GM21528 (cell line): ENCODE data around the gene NEDD4L.

Experiments
- ATAC-seq: cut with Tn5 transposase; IDR thresholded peaks from one replicate; pipeline ENCODE4 v1.9.1; 2021; ENCODE audit warnings: mild to moderate bottlenecking, moderate library complexity; ENCODE audit not compliant: unreplicated experiment, low FRiP score

Gene NEDD4L

GRCh38 chr18:58026395-58026794 lies 17.6 kb upstream of the NEDD4L start:
- ATAC-seq: no peak

- ATAC-seq: no peak
Observed at GRCh38 chr18:58026857-58027256, 17.2 kb upstream of the NEDD4L start.

GRCh38 chr18:58027341-58027740 lies 16.7 kb upstream of the NEDD4L start:
- ATAC-seq: no peak

DNA sequence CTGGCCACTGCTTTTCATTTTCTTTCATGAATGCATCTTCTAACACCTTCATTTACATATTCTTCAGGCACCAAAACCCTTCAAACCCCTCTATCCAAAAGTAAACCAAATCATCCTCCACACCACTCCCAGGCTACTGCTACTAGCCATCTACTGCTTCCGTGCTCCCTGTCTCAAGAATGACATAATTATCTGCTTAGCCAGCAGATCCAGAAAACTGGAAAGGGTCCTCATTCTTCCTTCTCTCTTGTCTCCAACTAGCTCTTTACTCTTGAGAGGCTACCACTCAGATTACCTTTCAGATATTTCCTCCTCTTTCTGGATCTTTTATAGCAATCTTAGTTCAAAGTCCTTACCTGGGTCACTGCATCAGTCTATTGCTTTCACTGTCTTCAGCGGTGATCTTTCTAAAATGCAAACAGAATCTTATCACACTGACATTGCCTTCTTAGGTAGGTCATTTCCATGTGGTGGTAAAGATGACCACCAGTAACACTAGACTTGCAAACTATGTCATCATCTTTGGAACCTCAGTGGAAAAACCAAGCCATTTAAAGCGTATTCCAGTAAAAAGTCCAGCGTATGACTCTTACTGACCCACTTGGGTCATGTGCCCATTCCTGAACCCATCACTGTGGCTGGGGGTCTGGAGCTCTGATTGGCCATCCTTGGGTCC lies 15.8 kb upstream of the NEDD4L start:
- no peak for ATAC-seq

DNA sequence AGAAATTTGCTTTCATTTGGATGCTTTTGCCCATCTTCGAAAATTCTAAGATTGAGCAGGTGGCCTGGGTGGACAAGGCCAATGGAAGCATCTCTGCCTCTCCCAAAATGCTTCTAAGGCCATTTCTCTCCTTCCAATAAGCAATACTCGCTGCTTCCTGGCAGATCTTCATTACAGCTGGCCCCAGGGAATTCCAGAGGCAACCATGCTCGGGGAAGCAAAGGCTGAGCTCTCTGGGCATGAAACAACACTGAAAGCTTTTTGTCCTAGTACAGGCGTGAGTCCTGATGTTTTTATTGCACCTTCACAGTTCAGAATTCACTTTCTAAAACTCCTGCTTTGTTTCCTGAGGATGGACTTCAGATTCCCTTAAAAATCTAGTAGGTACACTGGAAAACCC lies 11.8 kb upstream of the NEDD4L start:
- ATAC-seq: no peak

- no peak for ATAC-seq
Observed at GRCh38 chr18:58033216-58033615, 10.8 kb upstream of the NEDD4L start.

DNA sequence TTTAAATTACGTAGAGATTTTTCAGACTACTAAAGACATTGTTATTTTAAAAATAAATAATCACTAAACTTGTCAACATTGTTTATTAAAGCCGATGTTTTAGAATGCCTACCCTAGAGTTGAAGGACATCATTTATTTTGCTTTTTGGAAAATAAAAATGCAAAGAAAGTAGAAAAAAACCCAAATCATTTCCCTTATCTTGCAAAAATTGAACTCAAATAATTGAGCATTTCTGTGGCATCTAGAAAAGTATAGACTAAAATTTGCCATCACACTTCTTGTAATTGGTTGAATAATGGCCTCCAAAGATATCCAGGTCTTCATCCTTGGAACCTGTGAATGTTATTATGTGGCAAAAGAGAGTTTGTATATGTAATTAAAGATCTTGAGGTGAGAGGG lies 9.7 kb upstream of the NEDD4L start:
- no peak for ATAC-seq

- no peak for ATAC-seq
Observed at GRCh38 chr18:58037163-58037562, 6.9 kb upstream of the NEDD4L start.

DNA sequence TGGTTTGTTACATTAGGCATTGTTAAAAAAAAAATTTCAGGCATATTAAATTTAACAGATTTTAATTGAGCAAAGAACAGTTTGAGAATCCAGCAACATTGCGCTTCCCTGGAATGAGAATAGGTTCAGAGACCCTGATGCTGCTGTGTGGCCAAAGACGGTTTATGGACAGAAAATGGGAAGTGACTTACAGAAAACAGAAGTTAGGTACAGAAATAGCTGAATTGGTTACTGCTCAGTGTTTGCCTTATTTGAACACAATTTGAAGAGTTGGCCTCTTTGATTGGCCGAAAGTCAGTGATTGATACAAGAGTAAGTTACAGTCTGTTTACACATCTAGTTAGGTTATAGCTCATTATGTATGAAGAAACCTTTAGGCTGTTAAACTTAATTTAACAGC lies 6.0 kb upstream of the NEDD4L start:
- ATAC-seq: no peak

- ATAC-seq: no peak
Observed at GRCh38 chr18:58041633-58042032, 2.4 kb upstream of the NEDD4L start.

DNA sequence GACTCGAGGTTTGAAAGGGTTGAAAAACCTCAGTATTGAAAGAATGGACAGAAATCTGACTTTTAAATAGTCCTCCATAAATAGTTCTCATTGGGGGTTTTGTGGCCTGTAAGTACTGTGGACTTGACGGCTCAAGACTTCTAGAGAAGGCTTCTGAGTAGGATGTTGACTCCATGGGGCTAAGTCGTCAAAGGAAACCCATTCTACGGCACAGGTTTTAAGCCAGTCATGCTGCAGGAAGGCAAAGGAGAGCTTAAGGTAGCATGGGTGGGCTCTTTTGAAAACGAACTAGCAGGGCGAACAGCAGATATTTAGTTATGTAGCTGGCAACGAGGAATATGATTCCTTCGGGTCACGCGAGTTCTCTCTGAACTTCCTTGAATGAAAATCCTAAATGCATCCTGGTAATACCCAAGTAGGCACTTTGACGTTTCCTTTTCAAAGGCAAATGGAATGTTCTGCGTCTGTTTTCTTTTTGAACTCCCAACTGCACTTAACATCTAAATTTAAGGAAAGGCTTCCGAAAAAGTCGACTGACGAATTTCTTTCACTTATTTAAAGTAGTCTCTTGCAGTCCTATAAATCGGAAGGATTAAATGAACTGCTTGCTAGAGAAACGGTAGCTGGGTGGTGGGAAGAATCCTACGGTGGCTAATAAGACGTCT lies 1.1 kb upstream of the NEDD4L start:
- ATAC-seq: no peak

DNA sequence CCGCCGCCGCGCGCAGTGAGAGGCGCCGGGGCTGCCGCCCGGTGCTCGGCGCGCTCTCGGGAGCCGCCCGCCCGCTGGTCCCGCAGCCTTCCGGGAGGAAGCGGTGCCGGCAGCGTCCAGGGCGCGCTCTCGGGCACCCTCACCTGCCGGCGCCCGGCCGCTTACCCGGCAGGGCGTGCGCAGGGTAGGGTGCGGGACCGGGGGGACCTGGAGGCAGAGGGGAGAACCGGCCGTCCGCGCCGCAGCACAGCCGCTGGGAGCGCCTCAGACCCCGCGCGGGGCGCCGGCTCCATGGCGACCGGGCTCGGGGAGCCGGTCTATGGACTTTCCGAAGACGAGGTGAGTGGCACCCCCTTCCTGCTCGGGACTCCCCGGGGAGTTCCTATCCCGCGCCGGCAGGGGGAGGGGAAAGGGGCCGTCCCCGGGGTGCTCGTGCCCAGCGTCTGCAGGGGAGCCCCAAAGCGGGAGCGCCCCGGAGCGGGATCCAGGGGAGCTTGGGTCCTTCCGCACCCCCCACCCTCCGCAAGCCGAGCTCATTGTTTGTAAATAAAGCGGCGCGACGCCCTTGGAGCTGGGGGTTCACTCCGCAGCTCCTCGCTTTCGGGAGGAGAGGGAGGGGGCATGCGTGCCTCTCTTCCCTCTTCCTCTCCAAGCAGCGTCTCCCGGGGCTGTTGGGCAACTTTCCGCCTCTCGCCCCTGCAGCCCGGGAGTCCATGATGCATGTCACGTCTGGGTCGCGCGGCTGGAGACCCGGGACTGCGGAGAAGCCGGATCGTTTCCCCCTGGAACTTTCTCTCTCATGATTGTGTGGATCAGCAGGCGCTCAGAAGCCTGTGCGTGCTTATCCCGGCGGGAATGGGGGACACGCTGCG lies 580 bp downstream of the NEDD4L start:
- peak; percentile 45 for ATAC-seq

DNA sequence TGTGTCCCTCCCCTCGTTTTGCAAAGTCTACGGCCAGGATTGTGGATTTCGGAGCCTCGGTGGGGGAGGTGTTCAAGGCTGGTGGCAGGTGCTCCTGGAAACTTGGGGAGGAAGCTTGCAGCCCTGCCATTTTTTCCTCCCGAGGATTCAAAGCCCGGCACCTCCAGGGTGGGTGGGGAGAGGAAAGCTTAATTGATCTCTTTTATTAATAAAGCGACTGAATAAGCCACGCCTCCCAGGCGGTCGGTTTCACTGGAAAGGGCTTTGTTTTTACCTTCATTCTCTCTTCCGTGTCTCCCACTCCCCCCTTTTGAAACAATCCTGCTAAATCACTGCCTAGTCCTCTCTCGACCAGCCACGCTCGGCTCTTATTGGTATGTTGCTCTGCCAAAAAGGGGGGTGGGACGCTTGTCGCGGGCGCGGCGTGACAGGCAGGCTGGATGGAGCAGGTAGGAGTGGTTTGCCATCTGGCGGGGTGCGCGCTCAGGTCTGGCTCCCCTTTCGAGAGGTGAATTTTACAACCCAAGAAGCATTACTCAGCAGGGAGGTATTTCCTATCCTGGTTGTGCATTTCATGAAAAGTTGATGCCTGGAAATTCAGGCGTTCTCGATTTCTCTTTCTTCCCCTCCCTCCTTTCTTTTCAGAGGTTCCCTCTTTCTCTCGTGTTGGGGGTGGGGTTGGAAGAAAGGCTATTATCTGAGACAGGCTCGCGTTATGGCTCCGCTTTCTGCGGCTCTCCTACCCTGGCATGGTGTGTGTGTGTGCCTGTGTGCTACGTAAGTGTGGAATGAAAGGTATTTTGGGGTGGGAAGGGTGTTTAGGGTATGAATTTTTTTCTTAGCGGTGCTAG lies 1.4 kb downstream of the NEDD4L start:
- ATAC-seq: no peak

DNA sequence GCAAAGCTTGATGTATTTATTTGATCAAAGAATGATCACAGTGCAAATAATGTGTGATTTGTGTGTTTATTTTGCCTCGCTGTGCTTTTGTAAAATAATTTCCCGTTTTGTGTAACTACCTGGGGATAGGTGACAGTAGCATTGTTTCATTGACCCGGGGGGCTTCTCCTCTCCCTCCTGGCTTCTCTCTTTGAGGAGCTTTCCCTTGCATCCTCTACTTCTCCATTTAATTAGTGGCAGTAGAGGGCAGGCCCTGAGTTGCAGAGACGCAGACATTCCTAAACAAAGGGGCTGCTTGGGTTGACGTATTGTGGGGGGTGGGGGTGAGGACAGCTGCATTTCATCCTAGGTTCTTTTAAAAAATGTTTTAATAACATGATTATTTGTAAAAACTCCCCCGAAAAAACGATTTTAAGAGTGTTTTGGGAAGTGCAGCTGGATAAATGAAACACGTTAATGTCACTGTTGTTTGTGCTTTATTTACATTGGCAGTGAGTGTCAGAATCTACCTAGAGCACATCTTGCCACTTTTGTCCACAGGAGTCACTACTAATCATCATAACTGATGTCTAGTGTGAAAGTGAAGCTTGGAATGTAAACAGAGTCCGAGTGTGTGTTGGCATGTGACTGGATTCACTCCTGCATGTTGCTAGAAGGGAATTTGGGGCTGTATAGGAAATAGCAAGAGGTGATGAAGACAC lies 2.2 kb downstream of the NEDD4L start:
- no peak for ATAC-seq

DNA sequence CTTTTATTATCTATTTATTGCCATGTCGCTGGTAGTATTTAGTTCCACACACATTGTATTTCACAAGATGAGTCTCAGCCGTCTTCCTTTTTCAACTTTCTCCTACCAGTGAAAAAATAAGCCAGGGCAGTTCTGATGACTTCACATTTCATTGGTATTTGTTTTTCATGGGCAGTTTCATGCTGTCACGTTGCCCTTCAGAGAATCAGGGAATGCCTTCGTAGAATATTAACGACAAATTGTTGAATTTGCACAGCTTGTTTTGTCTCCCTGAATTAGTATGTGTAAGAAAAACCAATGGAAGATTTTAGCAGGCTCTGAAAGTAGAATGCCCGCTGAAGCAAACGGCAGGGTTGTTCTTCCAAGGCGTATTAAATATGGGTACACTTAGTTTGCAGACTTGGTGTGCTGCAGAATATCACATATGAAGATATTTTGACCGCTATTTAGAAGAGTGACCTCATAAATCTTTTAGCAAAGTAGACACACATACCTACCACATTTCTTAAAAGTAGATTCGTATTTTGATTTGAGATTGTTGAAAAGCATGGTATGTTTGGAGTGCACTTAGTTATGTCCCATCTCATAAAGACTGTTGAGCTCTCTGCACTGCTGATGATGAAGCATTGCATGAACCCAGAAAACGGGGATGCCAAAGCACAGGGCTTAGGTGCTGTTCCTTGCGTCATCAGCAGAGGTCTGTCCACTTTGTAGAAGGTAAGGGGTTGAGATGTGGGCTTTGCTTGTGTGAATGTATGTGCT lies 2.9 kb downstream of the NEDD4L start:
- ATAC-seq: no peak

- ATAC-seq: no peak
Observed at GRCh38 chr18:58047556-58047882, 3.5 kb downstream of the NEDD4L start.

- no peak for ATAC-seq
Observed at GRCh38 chr18:58048081-58048642, 4.1 kb downstream of the NEDD4L start.

GRCh38 chr18:58049000-58049688 lies 5.1 kb downstream of the NEDD4L start:
- ATAC-seq: no peak
